CMK (cell line): Measurements from ENCODE around the gene BPIFA1.
A peak's percentile ranks its signal among the peaks of the same experiment; 100 is the strongest.

ENCODE experiments used
- DNase-seq: peaks from one replicate; pipeline ENCODE4 v3.0.0-alpha.2; 2010; ENCODE audit warnings: low read depth

The BPIFA1 gene

DNA sequence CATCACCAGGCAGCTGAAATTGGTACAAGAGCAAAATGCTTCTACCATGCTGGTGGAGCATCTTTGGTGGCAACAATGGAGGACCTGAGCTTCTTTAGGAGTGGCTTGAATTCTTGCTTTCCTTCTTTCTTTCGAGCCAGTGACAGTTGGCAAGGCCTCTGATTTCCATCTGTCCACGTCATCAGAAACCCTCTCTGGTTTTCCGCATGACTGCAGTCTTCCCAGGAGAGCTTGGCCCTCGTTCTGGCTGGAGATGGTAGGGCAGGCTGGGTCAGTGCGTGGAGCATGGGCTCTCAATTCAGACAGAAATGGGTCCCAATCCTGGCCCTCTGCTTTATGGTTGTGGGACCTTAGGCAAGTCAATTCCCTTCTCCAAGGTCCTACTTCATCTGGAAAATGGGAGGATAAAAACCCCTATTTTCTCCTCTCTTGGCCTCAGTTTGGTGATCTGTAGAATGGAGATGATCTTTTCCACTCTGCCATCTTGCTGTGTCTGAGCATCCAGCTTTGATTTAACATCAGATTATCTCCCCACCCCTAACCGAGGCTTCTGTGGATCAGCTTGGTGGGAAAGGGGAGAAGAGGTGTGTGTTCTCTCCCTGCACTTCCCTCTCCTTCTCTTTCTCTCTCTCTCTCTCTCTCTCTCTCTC, 43.6 kb downstream of the BPIFA1 start:
- no peak for DNase-seq

GRCh38 chr20:33280000-33280680, 44.3 kb downstream of the BPIFA1 start:
- DNase-seq = no peak

DNA sequence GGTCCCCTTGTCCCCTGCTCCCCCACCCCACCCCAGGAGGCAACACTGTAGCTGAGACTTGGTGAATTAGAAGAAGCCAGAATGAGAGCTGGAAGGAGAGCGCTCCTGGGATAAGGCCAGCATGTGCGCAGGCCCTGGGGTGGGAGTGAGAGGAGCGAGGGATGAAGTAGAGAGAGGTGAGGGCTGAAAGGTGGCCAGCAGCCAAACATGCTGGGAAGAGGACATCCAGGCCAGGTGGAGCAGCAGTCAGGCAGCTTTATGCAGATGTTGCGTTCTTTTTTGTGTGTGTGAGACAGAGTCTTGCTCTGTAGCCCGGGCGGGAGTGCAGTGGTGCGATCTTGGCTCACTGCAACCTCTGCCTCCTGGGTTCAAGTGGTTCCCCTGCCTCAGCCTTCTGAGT, 45.0 kb downstream of the BPIFA1 start:
- DNase-seq = no peak

DNA sequence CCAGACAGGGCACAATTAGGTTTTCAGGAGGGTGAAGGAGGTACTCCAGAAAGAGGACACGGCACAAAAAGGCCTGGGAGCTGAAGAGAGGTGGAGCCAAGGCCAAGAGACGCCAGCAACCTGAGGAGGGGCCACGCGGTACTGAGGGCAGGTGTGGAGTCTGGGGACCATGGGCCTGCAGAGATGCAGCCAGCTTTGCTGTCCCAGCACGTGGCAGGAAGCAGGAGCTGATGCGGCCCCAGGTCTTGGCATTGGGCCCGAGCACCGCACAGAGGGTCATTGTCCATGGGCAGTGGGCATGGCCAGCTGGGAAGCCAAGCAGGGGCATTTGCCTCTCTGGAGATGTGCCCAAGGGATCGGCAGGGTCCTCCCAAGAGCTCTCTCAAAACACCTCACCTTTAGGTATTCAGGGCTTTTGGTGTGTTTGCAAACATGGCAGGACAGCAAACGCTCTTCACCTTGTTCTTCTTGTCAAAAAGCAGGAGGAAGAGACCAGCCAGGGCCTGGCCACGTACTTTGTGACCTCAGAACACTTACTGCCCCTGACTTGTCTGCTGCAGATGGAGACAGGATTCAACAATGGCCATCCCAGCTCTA, 45.9 kb downstream of the BPIFA1 start:
- DNase-seq = no peak

DNA sequence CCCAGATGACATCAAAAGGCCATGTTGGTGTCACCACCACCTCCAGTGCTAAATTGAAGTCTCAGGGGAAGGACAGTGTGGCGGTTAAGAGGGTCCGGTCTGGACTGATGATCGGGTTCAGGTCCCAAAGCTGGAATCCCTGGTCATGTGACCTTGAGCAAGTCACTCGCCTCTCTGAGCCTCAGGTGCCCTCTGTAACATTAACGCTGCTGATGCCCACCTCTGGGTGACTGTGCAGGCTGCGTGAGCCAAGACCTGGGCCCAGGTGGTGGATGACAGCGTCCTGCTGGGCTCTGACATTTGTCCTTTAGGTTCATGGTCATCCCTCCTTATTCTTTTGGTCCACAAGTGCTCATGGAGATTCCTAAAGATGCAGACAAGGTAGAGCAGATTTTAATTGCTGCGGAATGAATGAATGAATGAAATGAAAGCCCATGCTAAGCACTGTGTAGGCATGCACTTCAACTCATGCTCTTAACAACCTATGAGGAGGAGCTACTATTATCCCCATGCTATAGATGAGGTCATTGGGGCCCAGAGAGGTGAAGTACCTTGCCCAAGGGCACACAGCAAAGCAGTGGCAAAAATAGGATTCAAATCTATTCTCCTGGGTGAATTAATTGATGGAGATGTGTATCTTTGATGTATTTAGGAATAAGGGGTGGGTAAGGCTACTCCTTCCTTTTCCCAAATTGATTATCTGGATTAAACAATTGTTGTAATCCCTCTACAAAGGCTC, 46.6 kb downstream of the BPIFA1 start:
- DNase-seq = no peak

GRCh38 chr20:33282991-33283555, 47.3 kb downstream of the BPIFA1 start, which contains the start of gene BPIFB1:
Gene BPIFB1, plus strand, starts transcription at chr20:33283214. Its CDS starts 2,860 bp downstream, at chr20:33286074.
- DNase-seq = no peak

- no peak for DNase-seq
Observed at GRCh38 chr20:33284284-33284683, 48.5 kb downstream of the BPIFA1 start.

DNA sequence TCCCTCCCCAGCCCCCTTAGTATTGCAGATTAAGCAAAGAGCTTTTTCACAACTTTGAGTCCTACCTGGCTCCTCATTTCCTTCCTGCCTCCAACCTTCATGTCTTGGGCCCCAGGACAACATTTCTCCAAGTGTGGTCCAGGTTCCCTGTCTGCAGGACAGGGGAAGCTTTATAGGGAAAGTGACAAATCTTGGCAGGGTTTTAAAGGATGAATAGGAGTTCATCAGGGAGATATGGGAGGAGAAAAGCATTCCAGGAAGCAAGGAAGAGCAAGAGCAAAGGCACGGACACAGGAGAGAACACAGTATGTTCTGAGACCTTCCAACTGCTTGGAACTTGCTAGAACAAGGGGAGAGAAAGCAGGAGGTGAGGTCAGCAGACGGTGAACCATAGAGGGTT, 49.1 kb downstream of the BPIFA1 start:
- no peak for DNase-seq

- DNase-seq = no peak
Observed at GRCh38 chr20:33285861-33286495, 50.2 kb downstream of the BPIFA1 start.

DNA sequence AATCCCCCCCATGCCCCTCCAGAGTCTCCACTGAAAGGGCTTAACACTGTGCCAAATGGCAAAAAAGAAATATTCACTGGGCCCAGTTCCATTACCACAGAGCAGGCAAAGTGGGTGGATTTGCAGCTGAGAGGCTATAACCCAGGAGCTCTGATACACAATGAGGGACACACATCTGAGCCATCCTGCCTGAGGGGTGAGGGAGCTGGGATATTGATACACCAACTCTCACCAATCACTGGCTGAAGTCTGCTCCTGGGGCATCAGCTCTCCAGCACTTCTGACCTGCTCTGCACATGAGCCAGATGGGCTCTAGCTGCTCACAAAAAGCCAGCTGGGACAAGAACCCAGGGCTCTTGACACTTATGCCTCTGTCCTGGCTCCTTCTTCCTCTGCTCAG, 52.1 kb downstream of the BPIFA1 start:
- DNase-seq = no peak

DNA sequence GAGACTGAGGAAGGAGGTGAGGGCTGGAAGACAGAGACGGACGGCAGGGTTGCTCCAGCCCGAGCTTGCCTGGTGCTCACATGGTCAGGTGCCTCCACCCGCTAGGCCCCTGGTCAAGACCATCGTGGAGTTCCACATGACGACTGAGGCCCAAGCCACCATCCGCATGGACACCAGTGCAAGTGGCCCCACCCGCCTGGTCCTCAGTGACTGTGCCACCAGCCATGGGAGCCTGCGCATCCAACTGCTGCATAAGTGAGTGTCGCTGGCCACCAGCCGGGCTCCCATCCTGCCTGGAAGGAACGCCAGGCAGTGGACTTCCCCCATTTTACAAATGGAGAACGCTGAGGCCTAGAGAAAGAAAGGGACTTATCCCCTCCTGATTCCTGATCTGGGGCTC, 55.1 kb downstream of the BPIFA1 start:
- no peak for DNase-seq

DNA sequence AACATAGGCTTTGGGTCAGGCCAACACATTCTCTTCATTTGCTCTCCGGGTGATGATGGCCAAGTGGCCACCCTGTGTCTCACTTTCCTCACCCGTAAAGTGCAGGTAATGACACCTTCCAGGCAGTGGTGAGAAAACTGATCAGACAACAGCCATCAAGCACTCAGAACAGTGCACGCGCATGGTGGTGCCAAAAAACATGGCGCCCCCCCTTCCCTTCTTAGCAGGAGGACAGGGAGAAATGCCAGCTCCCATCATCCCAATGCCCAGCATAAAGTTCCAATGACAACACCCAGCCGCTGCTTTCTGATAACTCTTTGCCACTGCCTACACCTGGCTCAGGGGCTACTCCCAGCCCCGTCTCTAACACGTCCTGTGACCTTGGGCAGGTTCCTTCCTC, 55.6 kb downstream of the BPIFA1 start:
- DNase-seq = no peak

DNA sequence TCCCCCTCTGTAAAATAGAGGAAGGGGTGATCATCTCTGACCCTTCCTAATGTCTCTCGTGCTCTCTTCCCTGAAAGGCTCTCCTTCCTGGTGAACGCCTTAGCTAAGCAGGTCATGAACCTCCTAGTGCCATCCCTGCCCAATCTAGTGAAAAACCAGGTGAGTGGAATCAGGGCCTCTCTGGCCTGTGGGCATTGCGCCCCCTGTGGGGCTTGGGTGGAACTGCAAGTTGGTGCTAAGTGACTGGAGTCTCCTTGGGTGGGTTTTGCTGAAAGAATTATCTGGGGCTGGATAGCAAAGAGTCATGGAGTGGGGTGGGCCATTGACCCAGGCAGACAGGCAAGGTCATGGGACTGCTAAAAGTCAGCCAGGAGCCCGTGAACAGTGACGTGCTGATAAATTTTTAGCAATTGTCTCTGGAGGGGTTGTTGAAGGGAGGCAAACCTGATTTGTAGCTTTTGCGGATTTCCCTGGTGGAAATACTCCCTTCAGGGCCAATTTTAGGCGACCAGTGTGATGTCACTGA, 56.1 kb downstream of the BPIFA1 start:
- DNase-seq = peak; percentile 32
